Thyroid gland (tissue), 4 donors: ENCODE measurements around the gene FOXN3.

ENCODE experiments used
- CTCF ChIP-seq, 6 experiments: fragments of 200-600 bp in 3 of 6; fragments of 450-650 bp in 3 of 6; sonication (generic) in 3 of 6; IDR thresholded peaks; one replicate each; pipeline ENCODE4 v1.5.1; 2016 to 2019; ENCODE audit warnings: antibody characterized with exemption in 6 of 6, mild to moderate bottlenecking in 2 of 6, inconsistent platforms in 1 of 6, moderate library complexity in 1 of 6
- POLR2A ChIP-seq, 2 donors: fragments of 450-650 bp; IDR thresholded peaks; one replicate each; pipeline ENCODE4 v1.6.1; 2017; ENCODE audit warnings: antibody characterized with exemption in 2 of 2, mild to moderate bottlenecking in 2 of 2, moderate library complexity in 1 of 2

GRCh38 chr14:89360277-89360676 lies 56.8 kb downstream of the FOXN3 start:
- TF ChIP-seq CTCF (IDR thresholded peaks at IDR 0.05) (no peak), POLR2A (IDR thresholded peaks at IDR 0.05) (no peak)
